Heart left ventricle (tissue), 16 donors: ENCODE measurements around the gene STARD8. TPM values are rescaled to one million over a fixed set of nuclear protein-coding genes. Genes with fewer than 3 reads are reported as not detected.

ENCODE experiments used
- ATAC-seq, 4 donors: fragments of 200-7000 bp; cut with Tn5 transposase; one replicate each; pipeline ENCODE4 v1.9.1; 2020 to 2022; ENCODE audit warnings: moderate library complexity in 4 of 4, mild to moderate bottlenecking in 3 of 4, moderate number of reproducible peaks in 1 of 4
- DNase-seq, 5 donors: peaks; one replicate each; pipeline ENCODE4 v3.0.0-alpha.2; 2020
- H3K27ac ChIP-seq, 12 donors: fragments of 200-600 bp; sonication (generic) in 4 of 12; one replicate each; pipeline versions ENCODE4 v1.5.0 to v1.8.0; 2016 to 2022; ENCODE audit warnings: mild to moderate bottlenecking in 2 of 12
- H3K27me3 ChIP-seq, 9 donors: fragments of 200-600 bp; sonication (generic) in 2 of 9; one replicate each; pipeline versions ENCODE4 v1.5.1 to v1.8.0; 2016 to 2022; ENCODE audit warnings: mild to moderate bottlenecking in 3 of 9
- H3K36me3 ChIP-seq, 9 donors: fragments of 200-600 bp; sonication (generic) in 2 of 9; one replicate each; pipeline versions ENCODE4 v1.5.0 to v1.8.0; 2018 to 2022; ENCODE audit warnings: mild to moderate bottlenecking in 2 of 9
- H3K4me1 ChIP-seq, 12 donors: fragments of 200-600 bp; sonication (generic) in 4 of 12; one replicate each; pipeline versions ENCODE4 v1.5.0 to v1.8.0; 2016 to 2022; ENCODE audit warnings: mild to moderate bottlenecking in 3 of 12
- H3K4me3 ChIP-seq, 12 donors: fragments of 200-600 bp; sonication (generic) in 4 of 12; one replicate each; pipeline versions ENCODE4 v1.5.0 to v1.8.0; 2017 to 2022; ENCODE audit warnings: mild to moderate bottlenecking in 9 of 12, moderate library complexity in 4 of 12
- H3K9me3 ChIP-seq, 12 donors: fragments of 200-600 bp; sonication (generic) in 4 of 12; one replicate each; pipeline versions ENCODE4 v1.5.0 to v1.8.0; 2016 to 2022; ENCODE audit warnings: mild to moderate bottlenecking in 1 of 12
- CTCF ChIP-seq, 12 donors: fragments of 200-600 bp; sonication (generic) in 4 of 12; IDR thresholded peaks; one replicate each; pipeline versions ENCODE4 v1.5.0 to v1.8.0; 2018 to 2022; ENCODE audit warnings: antibody characterized with exemption in 12 of 12, mild to moderate bottlenecking in 5 of 12
- POLR2A ChIP-seq, 2 donors: fragments of 450-650 bp; IDR thresholded peaks; one replicate each; pipeline ENCODE4 v1.6.1; 2017; ENCODE audit warnings: antibody characterized with exemption in 2 of 2, mild to moderate bottlenecking in 2 of 2, moderate library complexity in 2 of 2
- WGBS, 4 donors: extraction: QIAGEN DNeasy Blood & Tissue Kit in 2 of 4; methylation state at CpG; one replicate each; pipeline versions ENCODE4 v1.1.5 to v1.1.7; 2013 to 2018; 5-methylcytosine and 5-hydroxymethylcytosine counted together
- intact Hi-C, 10 donors: fragments of 100-400 bp; cut with DNase I; formaldehyde crosslinking; loops; one replicate each; pipeline versions ENCODE4 v1.11.1 to v1.14.2; 2022
- polyA plus RNA-seq, 2 donors: library from polyadenylated mRNA; stranded (reverse); fragments of 200-250 nt; gene quantifications; one replicate each; pipeline ENCODE4 v1.2.3, GENCODE V29; 2013
- total RNA-seq, 9 donors: library from RNA; depleted of rRNA in 2 of 9; stranded (reverse); fragments of >200 nt in 2 of 9; fragmentation: NEBNext Ultra II Directional in 3 of 9; extraction: Animal tissue kit (Norgen Biotek cat#: 25700) in 3 of 9; gene quantifications; one replicate each; pipeline versions ENCODE4 v1.1.0 to v1.2.4, GENCODE V29; 2016 to 2023
- donor health status: ischemic (EF 13 %, LVEDD 7.1; RV severe dilation, severe dysfunction).
- donor health status: healthy with polysubstance abuse.
- donor health status: DM: no; HTN: yes; CAD: no.
- donor health status: DM: no; HTN: no; CAD: no.
- donor health status: ischemic (EF 25% LVEDD 6.9; RV normal size, moderate dysfunction).
- donor health status: ischemic (EF 25% LVEDD 5.7; RV mildly dilated, moderate dysfunction).
- donor health status: healthy.
- donor health status: DM: yes; HTN: yes; CAD: no.
- donor health status: ischemic (EF 35%, LVEDD 5.7; RV mildly dilated, moderate dysfunction).
- donor health status: nonischemic (EF 11% LVEDD 7.7; RV severe dilation, severe dysfunction).
- donor health status: DM: yes; HTN: yes; CAD: no.
- donor health status: PGD.
- donor health status: ischemic (EF 29% LVEDD 5.4; RV normal size, mild dysfunction).
- donor health status: nonischemic (EF 23%, LVEDD 6.1; RV moderate dilation, normal function).

STARD8 gene
- total and polyA plus RNA-seq, 11 donors, result 4.2 to 17.5 (median 7.1) TPM

GRCh38 chrX:68721991-68722860 lies 74.8 kb downstream of the STARD8 start:
- ATAC-seq (no peak), DNase-seq (no peak)
- H3K36me3 ChIP-seq, result peaks cover 0 to 54% (median 18%) of the 10 kb centered on the region in 9 donors
- peaks cover 0 to 6% (median 0%) of the 10 kb centered on the region in 9 donors for H3K27me3 ChIP-seq
- WGBS, 4 donors, result 67 to 92% (median 88%) methylated on average over 11 to 16 of the region's 16 CpGs
- peaks cover 0 to 7% (median 0%) of the 10 kb centered on the region in 12 donors for H3K4me1 ChIP-seq
- intact Hi-C loops, result loop anchor here in 1 of 10 donors (10.0 kb wide), 1 partner anchor 127 kb away; no protein-coding TSS in a partner anchor
- H3K27ac ChIP-seq, result no peak overlapping the region
- TF ChIP-seq CTCF (IDR thresholded peaks at IDR 0.05) (no peak), POLR2A (IDR thresholded peaks at IDR 0.05) (no peak)
- no peak overlapping the region for H3K4me3 ChIP-seq
- H3K9me3 ChIP-seq, result no peaks in the 10 kb centered on the region

GRCh38 chrX:68723491-68724155 lies 76.2 kb downstream of the STARD8 start:
- 82 to 95% (median 90%) methylated on average over 15 to 24 of the region's 24 CpGs for WGBS, 4 donors
- Histone ChIP-seq H3K4me3 (no peak overlapping the region), H3K36me3 (peaks cover 0 to 47% (median 18%) of the 10 kb centered on the region in 9 donors), H3K9me3 (no peaks in the 10 kb centered on the region), H3K27me3 (peaks cover 0 to 9% (median 0%) of the 10 kb centered on the region in 9 donors), H3K27ac (no peak overlapping the region), H3K4me1 (peaks cover 0 to 7% (median 0%) of the 10 kb centered on the region in 12 donors)
- intact Hi-C loops, result loop anchor here in 1 of 10 donors (10.0 kb wide), 1 partner anchor 129 kb away; no protein-coding TSS in a partner anchor
- DNase-seq, result no peak
- no peak for ATAC-seq
- TF ChIP-seq CTCF (IDR thresholded peaks at IDR 0.05), result no peak
- no peak for TF ChIP-seq POLR2A (IDR thresholded peaks at IDR 0.05)

GRCh38 chrX:68724531-68725020 lies 77.1 kb downstream of the STARD8 start:
- H3K4me1 ChIP-seq, result no peaks in the 10 kb centered on the region
- 75 to 93% (median 86%) methylated on average over 8 to 10 of the region's 10 CpGs for WGBS, 4 donors
- no peaks in the 10 kb centered on the region for H3K9me3 ChIP-seq
- intact Hi-C loops, result loop anchor here in 1 of 10 donors (10.0 kb wide), 1 partner anchor 130 kb away; no protein-coding TSS in a partner anchor
- ATAC-seq (no peak), DNase-seq (no peak)
- H3K36me3 ChIP-seq, result peaks cover 0 to 47% (median 18%) of the 10 kb centered on the region in 9 donors
- no peak overlapping the region for H3K4me3 ChIP-seq
- no peak overlapping the region for H3K27ac ChIP-seq
- TF ChIP-seq CTCF (IDR thresholded peaks at IDR 0.05) (no peak), POLR2A (IDR thresholded peaks at IDR 0.05) (no peak)
- H3K27me3 ChIP-seq, result peaks cover 0 to 9% (median 0%) of the 10 kb centered on the region in 9 donors
